NCI-H146 treated with DMSO at 0.1 percent for 48 hours (cell line): Measurements from ENCODE around the gene FSCN2.

Experiments used
- DNase-seq: peaks from one replicate; lab custom pipeline; 2025; ENCODE audit not compliant: unreplicated experiment; lab: John Stamatoyannopoulos, UW

Gene FSCN2

GRCh38 chr17:81538651-81539570 lies 10.7 kb downstream of the FSCN2 start:
- DNase-seq, result no peak

DNA sequence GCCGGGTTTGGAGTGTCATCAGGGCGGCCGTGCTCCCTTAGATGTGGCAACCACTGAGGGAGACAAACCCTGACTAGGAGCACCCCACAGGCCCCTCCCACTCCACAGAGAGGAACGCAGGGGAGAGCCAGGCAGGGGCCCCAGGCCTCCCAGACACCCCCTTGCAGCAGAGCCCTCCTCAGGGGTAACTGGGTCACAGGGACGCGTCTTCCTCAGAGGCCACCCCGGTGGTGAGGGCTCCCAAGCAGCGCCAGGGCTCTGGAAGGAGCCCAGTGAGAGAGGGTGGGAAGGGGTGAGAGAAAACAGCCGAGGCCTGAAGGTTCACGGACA lies 11.4 kb downstream of the FSCN2 start:
- DNase-seq, result no peak

GRCh38 chr17:81539961-81540675 lies 11.9 kb downstream of the FSCN2 start:
- DNase-seq, result no peak

DNA sequence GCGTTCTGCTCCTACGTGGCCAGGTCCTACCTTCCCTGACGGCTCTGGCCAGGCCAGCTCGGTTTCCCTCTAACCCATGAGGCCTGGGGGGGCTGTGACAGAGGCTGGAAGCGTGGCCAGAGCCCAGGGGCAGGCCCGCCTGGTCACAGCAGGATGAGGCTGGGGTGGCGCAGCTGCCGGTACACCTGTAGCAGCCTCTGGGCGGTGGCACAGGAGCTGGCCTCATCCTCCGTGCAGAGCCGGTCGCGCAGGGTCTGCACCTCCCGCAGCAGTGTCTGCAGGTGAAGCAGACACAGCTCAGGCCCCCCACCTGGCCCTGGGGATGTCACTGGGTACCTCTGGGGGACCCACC lies 12.5 kb downstream of the FSCN2 start:
- no peak for DNase-seq

GRCh38 chr17:81541123-81541522 lies 12.9 kb downstream of the FSCN2 start:
- DNase-seq, result no peak

DNA sequence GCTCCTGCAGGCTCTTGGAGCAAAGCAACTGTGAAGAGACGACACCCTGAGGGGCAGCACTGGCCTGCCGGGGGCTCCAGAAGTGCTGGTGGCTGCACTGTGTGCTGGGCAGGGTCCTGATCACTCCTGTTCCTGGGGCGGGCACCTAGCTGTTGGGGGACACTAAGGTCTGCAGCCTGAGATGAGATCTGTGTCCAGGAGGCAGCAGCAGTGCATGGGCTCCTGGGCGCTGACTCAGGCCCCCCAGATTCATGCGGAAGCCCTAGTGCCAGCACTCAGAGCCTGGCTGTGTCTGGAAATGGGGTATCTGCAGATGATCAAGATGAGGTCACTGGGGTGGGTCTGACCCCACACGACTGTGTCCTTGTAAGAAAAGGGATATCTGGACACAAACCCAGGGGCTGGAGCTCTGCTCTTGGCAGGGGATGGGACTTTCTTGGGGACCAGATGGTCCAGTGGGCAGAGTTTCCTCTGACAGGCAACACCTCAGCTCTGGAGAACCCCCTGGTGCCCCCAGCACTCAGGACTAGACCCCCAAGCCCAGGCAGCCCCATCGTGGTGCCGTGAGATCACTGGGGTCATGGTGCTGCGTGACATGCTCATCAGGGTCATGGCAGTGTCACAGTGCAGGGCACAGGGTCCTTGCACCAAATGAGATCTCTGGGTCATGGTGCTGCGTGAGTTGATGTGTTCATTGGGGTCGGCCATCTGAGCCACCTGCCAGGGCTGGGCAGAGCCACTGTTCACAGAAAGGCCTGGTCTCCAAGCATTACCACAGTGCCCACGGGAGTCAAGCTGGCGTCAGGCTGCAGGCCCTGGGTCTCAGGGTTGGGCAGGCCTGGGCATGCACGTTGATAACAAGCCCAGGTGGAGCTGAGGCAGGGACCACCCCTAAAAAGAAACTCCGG lies 14.5 kb downstream of the FSCN2 start:
- no peak for DNase-seq

DNA sequence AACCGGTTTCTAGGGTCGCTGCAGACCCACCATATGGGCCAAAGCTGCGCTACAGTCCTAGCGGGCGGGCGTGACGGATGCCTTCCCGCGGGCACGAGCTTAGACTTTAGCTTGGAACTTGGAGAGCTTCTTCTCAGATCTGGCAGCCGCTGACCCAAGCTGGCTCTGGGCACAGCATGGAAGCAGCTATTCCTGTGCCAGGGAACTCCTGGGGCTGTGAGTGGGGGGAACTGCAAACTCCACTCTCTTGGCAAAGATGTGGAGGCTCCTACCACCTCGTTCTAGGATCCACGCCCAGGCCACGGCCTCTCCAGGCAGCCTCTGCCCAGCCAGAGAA lies 15.1 kb downstream of the FSCN2 start:
- no peak for DNase-seq

DNA sequence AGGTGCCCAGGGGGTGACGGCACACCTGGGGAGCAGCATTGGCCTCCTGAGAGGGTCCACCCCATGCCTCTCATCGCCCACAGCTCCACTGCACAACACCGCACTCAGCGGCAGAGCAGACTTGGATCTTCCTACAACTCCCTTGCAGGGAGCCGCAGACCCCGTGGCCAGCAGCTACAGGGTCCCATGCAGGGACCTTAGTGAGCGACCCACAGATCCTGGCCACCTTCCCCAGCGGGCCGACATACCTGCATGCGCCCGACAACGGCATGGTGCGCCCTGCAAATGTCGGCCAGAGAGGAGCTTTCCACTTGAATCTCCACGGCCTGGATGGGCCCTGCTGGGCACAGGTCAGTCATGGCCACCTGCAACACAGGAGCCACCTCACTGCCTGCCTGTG lies 15.6 kb downstream of the FSCN2 start:
- DNase-seq, result no peak

DNA sequence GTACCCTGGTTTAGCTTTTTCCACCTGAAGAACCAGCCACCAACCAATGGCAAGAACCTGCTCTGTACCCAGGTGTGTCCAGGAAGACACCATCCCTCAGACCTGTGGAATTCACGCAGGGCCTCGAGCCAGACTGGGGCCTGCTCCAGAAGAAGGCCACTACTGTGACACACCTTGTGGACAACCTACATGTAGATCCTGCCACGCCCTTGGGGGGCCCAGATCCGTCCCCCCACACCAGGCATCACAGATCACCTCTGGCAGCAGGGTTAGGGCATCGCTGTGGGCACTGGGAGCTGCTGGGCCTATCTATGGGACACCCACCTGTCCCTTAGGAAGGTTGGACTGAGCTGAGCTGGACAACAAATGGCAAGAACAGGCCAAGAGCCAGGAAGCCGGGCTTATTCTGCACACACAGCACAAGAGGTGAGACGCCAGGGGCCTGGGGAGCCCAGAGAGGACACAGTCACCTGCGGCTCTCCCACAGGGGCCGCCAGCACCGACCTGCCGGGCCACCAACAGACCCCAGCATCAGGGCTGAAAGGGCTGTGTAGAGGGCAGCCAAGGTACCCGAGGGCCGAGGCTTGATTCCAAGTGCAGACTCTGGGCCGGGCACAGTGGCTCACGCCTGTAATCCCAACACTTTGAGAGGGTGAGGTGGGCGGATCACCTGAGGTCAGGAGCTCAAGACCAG lies 16.3 kb downstream of the FSCN2 start:
- no peak for DNase-seq

DNA sequence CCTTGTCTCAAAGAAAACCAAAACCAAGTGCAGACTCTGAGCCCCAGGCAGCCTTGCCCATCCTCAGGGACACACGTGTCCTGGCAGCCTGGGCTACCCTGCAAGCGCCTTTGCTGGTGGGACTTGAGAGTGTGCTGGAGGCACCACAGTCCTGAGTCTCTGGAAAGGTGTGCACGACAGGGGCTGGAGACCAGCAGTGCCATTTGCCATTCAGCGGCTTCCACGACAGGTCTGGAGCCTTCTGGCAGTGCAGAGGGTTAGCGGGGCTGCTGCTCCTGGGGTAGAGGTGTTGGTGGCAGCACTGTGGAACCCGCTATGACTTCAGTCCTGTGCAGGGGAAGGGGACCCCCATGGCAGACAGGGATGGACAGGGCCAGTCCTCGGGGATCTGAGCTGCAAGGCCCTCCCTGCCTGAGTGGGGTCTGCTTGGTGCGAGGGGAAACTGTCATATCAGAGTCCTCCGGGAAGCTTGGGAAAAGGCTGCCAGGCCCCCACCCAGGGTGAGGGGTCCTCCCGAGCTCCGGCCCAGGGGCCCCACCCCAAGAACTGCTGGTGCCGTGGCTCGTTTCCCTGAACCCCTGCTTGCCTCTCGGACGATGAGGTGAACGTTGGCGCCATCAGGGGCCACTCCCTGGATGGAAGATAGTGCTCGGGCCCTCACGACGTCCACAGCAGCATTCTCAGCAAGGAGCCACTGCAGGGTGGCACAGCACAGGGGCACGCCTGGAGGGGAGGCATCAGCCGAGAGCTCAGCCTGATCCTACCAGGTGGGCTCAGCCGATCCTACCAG lies 17.2 kb downstream of the FSCN2 start:
- DNase-seq, result no peak

GRCh38 chr17:81546906-81547613 lies 18.9 kb downstream of the FSCN2 start:
- no peak for DNase-seq

DNA sequence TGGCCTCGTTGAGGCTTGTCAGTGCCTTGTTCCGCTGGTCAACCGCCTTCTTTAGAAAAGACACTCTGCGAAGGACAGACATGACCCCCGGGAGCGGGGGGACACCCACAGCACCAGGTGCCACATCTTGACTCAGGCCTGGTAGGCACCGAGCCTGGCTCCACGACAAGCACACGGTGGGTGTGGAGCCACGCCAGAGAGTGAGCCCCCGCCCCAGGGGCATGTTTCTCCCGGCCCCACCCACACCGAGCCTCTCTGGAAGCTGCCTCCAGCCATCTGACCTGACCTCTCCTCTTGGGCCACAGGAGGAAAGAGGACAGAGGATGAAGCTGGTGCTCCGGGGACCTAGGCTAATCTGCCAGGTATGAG lies 19.4 kb downstream of the FSCN2 start:
- no peak for DNase-seq

GRCh38 chr17:81549031-81549557 lies 20.9 kb downstream of the FSCN2 start:
- no peak for DNase-seq

DNA sequence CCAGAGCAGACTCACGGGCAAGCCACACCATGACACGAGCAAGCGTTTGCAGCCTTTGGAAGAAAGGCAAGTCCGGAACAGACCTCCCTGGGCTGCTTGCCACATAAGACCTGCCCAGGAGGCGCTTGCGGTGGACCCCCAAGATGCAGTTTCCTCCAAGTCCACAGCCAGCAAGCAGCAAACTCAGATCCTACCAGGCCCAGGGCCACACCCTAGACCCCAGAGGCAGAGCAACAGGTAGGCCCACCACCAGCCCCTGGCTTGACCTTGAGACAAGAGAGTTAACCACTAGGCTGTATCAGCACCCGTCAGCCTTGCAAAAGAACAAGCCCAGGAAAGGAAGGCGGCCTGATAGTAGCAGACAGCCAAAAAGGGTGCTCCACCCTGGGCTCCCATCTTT lies 21.6 kb downstream of the FSCN2 start:
- DNase-seq, result no peak

DNA sequence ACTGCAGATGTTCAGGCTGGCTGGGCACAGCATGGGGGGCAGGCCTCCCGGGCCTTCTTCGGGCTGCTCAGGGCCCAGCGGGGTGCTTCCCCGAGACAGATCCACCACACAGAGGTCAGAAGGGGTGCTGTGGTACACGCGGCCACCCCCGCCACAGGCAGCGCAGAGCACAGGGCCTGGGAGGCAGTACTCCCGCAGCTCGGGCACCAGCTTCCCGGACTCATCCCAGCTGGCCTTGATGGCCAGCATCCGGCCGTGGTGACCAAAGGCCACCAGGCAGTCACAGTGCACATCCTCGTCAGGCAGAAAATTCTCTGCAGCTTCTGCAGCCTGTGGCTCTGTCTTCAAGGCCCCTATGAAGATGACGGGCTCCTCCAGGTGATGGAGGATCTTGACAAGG lies 22.1 kb downstream of the FSCN2 start:
- DNase-seq, result no peak

DNA sequence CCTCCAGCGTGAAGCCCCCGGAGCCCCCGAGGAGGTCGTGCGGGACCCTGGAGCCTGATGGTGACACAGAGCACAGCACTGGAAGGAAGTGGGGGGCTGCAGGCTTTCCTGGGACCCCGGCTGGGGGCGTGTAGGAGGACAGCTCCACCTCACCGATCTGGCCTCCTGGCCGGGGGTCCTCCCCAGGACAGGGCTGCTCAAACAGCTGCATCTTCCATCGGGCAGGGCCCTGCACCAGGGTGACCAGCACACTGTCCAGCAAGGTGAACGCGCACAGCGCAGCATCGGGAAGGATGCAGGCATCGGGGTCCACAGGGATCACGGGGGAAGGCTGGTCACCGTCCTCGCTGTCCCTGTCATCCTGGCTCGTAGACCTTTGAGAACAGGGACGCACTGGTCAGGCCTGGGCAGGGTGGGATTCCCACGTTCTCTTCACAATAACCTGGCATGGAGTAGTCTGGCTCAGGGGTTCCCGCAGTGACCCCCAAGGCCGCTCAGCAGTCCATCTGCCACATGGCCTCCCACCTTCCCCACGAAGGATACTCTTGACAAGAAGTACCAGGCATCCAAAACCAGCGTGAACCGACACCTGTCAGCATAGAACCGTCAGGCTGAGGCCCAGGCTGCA lies 22.8 kb downstream of the FSCN2 start:
- DNase-seq, result no peak

GRCh38 chr17:81551458-81552243 lies 23.5 kb downstream of the FSCN2 start:
- peak; percentile 9 for DNase-seq
